HG02852 (cell line): Measurements from ENCODE around the gene PLCH1.

ENCODE experiments used
- ATAC-seq: cut with Tn5 transposase; IDR thresholded peaks from one replicate; pipeline ENCODE4 v1.9.1; 2021; ENCODE audit warnings: mild to moderate bottlenecking, moderate library complexity; ENCODE audit not compliant: unreplicated experiment

Gene PLCH1

DNA sequence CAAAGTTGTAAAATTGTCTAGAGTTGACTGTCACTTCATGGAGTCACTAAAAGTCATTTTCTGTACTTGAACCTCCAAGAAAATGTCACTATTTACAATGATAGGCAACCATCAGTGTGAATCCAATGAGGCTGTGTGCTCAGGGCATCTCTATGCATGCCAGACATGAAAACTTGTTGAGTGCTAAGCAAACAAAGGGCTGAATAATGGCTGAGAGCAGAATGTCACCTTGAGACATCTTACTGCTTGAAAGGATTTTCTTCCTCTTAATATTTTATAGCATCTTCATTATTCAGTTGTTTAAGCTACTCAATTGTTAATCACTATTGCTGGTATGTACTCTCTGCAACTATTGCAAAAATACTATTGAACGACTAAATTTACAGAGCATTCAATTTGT lies 184.7 kb downstream of the PLCH1 start:
- no peak for ATAC-seq

- ATAC-seq, result no peak
These were observed 188.3 kb downstream of the PLCH1 start for GRCh38 chr3:155556531-155556930.

- ATAC-seq, result no peak
These were observed 189.3 kb downstream of the PLCH1 start for GRCh38 chr3:155555479-155556060.

- peak; percentile 53 for ATAC-seq
These were observed 190.0 kb downstream of the PLCH1 start for GRCh38 chr3:155554777-155555451.

- peak; percentile 37 for ATAC-seq
These were observed 191.1 kb downstream of the PLCH1 start for GRCh38 chr3:155553780-155554179.

- no peak for ATAC-seq
These were observed 191.5 kb downstream of the PLCH1 start for GRCh38 chr3:155553326-155553725.

DNA sequence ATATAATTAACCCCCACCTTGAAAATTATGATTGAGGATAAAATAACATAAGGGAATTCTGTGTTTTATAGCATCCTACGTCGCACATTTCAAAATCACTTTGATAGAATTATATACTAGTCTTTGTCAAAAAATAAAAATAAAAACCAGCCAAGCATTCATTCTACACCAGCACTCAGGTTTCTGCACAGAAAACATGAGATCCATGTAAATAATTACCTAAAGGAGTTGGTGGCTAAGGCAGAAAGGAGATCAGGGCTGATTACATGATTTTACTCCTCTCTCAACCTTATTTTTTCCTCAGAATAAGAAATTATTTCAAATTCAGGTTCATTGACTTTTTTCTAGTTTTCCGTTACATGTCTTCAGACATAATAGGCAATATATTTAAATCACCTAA lies 194.5 kb downstream of the PLCH1 start:
- no peak for ATAC-seq

DNA sequence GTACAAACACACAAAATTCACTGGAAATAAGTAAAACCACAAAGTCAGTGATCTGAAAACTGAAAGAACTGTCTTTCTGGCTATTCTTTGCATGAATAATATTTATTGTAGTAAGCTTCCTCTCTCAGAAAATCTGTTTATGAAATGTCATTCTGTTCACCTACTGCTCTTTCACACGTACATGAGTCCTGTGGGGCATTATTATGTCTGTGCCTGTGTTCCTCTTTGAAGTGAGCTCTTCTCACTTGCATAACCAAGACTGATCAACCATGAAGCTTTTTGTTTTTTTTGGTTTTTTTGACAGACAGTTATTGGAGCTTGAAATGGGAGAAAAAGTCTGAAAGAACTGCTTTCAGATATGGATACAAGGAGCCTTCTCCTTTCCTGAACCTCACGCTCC lies 195.8 kb downstream of the PLCH1 start:
- peak; percentile 86 for ATAC-seq

- no peak for ATAC-seq
These were observed 196.7 kb downstream of the PLCH1 start for GRCh38 chr3:155548195-155548594.

DNA sequence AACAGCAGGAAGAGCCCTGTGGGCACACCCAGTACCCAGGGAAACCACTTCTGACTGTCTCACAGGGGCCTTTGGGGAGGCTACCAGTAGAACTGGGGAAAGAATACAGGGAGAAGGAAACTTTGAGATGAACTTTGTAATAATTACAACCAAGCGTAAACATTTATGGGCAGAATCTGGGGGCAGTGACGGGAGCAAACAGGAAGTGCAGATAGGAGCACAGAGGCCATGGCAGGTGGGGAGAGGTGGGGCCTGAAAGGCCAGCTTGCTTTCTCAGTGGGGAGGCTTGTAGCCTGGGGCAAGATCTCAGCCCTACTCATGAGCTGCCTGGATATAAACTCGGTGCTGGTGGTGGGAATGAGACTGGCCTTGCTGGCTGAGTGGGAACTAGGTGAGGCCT lies 209.8 kb downstream of the PLCH1 start:
- ATAC-seq, result no peak

DNA sequence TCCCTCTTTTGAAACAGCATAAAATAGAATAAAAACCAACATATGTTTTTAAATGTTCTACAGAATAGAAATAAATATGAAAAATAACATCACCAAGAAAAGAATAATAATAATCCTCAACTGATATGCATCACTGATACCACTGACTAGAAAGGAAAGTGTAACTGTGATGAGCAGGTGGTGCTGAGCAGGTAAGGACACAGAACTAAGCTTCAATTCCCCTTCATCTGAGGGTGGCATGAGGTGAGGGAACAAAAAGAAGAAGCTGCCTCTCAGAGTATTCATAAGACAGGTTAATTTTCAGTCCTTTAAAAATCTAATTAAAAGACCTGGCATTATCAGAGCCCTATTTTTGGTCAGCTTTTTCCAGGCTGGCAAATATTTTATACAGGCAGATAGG lies 216.3 kb downstream of the PLCH1 start:
- no peak for ATAC-seq

- no peak for ATAC-seq
These were observed 219.5 kb downstream of the PLCH1 start for GRCh38 chr3:155525324-155525833.

- no peak for ATAC-seq
These were observed 224.4 kb downstream of the PLCH1 start for GRCh38 chr3:155520463-155520862.

DNA sequence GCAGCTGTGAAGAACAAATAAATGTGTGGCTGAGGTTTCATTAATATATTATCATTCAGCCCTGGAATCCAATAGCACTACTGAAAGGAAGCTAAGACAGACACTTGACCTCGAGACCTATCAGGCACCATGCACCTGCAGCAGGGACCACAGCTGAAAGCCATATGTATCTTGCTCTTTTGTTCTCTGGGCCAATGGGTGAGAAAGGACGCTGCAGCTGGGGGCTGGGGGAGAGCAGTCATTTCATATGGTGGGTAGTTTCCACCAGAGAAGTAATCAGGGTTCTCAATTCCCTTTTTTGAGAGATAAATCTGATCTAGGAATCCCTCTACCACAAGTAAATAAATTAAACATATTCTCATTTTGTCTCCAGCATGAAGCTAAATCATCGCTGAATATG lies 225.8 kb downstream of the PLCH1 start:
- ATAC-seq, result peak; percentile 65

- ATAC-seq, result no peak
These were observed 227.0 kb downstream of the PLCH1 start for GRCh38 chr3:155517903-155518302.

GRCh38 chr3:155516439-155516838 lies 228.4 kb downstream of the PLCH1 start:
- no peak for ATAC-seq

- ATAC-seq, result no peak
These were observed 232.0 kb downstream of the PLCH1 start for GRCh38 chr3:155512867-155513261.

DNA sequence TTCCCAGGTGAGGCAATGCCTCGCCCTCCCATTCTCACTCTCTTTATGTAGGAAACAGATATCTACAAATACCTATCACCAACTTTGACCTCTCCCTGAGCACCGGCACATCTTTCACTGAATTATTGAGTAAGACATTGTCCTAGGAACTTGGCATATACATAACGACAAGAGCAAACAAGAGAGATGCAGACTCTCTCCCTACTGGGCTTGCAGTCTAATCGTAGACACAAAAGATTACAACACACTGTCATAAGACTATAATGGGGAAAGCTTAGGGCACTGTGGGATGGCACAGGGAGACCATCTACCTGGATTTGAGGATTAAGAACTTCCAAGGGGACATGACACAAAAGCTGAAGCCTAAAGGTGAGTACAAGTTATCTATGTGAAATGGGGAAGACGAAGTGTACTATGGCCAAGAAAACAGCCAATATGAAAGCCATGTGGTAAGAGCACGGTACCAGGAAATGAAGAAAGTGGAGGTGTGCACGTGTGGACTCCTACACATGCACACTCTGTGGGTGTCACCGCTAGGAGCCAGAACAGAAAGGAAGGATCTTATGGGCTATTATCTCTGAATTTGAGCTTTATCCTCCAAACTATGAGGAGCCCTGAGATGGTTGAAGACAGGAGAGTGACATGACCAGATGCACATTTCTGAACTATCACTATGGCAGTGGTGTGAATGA lies 232.6 kb downstream of the PLCH1 start:
- no peak for ATAC-seq

DNA sequence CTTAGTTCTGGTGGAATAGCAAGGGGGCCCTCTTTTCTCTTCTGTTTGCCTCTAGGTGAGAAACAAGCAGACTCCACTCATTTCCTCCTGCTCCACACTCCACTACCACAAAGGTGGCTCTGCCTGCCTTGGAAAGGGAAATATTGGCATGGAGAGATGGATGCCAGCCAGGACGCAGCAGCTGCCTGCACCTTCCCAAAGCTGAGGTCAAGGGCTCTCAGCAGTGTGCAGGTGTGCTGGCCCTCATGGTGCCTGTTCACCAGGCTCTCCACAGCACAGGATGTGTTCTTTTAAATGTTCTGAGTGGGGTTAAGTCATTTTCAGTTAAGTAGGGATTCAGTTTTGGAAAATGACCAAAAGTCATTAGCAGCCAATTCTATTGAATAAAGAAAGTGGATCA lies 240.2 kb downstream of the PLCH1 start:
- ATAC-seq, result no peak

GRCh38 chr3:155502630-155503029 lies 242.2 kb downstream of the PLCH1 start:
- no peak for ATAC-seq

- ATAC-seq, result no peak
These were observed 244.6 kb downstream of the PLCH1 start for GRCh38 chr3:155500194-155500818.
